Fibroblast of skin of right quadriceps (primary cell): ENCODE data around the gene ADAM23.
"Not testable (repeated sequence)": the region's sequence is repeated elsewhere in the genome, so short reads cannot be mapped to it uniquely, and the experiment has no call there.

Experiments used
- DNase-seq: peaks from one replicate; pipeline ENCODE4 v3.0.0-alpha.2; 2013

ADAM23 gene, protein sequence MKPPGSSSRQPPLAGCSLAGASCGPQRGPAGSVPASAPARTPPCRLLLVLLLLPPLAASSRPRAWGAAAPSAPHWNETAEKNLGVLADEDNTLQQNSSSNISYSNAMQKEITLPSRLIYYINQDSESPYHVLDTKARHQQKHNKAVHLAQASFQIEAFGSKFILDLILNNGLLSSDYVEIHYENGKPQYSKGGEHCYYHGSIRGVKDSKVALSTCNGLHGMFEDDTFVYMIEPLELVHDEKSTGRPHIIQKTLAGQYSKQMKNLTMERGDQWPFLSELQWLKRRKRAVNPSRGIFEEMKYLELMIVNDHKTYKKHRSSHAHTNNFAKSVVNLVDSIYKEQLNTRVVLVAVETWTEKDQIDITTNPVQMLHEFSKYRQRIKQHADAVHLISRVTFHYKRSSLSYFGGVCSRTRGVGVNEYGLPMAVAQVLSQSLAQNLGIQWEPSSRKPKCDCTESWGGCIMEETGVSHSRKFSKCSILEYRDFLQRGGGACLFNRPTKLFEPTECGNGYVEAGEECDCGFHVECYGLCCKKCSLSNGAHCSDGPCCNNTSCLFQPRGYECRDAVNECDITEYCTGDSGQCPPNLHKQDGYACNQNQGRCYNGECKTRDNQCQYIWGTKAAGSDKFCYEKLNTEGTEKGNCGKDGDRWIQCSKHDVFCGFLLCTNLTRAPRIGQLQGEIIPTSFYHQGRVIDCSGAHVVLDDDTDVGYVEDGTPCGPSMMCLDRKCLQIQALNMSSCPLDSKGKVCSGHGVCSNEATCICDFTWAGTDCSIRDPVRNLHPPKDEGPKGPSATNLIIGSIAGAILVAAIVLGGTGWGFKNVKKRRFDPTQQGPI

DNA sequence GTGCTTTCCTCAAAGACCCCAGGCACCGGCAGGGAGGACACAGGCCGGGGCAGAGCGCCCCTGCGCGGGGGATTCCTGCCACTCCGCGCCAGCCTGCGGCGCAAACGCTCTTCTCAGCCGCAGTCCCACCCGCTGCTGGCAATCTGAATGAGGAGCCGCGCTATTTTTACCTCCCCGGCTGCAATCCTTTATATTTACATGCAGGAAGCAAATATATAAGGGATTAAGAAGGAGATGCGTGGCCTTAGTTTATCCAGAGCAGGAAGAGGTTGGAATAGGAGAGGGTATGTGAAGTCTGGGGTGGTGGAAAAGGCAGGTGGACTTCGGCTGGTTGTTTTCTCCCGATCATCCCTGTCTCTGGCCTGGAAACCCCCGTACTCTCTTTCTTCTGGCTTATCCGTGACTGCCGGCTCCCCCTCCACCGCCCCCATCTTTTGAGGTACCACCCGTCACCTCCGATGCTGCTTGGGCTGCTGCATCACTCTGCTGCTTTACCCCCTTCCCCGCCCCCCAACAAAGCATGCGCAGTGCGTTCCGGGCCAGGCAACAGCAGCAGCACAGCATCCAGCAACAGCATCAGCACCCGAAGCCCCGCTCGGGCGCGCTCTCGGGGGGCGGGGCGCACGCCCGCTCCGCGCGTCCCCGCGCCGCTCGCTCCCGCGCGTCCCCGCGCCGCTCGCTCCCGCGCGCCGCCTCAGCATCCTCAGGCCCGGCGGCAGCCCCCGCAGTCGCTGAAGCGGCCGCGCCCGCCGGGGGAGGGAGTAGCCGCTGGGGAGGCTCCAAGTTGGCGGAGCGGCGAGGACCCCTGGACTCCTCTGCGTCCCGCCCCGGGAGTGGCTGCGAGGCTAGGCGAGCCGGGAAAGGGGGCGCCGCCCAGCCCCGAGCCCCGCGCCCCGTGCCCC is at the start of gene ADAM23:
Gene ADAM23 (plus strand): TSS at position 700 of the 902 bp plus-strand sequence. CDS start 335 bp downstream, outside the sequence.
- peak; percentile 65 for DNase-seq

DNA sequence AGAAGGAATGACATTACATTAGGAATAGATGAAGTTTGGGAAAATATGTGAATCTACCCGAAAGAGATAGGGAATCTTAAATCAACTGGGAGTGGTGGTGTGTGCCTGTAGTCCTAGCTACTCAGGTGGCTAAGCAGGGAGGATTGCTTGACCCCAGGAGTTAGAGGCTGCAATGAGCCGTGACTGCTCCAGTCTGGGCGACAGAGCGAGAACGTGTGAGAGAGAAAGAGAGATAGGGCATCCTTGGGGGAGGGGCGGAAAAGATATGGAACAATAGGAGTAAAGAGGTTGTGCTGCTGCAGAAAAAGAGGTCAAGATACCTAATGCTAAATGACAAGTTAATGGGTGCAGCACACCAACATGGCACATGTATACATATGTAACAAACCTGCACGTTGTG is 47.1 kb upstream of the ADAM23 start:
- no peak for DNase-seq

DNA sequence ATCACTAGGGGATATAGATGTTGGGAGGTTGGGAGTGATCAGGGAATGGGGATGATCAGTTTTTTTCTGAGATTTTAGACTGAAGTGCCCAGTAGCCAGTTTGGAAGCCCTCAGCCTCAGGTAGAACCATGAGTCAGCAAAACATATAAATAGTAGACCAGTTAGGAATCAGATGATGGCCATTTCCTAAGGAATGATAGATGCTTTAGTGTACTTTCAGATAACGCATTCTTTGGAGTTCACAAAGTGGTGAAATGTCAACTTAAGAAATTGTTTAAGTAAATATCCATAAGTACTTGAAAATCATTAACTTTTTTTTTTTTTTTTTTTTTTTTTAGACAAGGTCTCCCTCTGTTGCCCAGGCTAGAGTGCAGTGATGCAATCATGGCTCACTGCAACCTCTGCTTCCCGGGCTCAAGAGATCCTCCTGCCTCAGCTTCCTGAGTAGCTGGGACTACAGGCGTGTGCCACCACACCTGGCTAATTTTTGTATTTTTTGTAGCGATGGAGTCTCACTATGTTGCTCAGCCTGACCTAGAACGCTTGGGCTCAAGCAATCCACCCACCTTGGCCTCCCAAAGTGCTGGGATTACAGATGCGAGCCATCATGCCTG is 40.3 kb upstream of the ADAM23 start:
- not testable (repeated sequence) for DNase-seq

DNA sequence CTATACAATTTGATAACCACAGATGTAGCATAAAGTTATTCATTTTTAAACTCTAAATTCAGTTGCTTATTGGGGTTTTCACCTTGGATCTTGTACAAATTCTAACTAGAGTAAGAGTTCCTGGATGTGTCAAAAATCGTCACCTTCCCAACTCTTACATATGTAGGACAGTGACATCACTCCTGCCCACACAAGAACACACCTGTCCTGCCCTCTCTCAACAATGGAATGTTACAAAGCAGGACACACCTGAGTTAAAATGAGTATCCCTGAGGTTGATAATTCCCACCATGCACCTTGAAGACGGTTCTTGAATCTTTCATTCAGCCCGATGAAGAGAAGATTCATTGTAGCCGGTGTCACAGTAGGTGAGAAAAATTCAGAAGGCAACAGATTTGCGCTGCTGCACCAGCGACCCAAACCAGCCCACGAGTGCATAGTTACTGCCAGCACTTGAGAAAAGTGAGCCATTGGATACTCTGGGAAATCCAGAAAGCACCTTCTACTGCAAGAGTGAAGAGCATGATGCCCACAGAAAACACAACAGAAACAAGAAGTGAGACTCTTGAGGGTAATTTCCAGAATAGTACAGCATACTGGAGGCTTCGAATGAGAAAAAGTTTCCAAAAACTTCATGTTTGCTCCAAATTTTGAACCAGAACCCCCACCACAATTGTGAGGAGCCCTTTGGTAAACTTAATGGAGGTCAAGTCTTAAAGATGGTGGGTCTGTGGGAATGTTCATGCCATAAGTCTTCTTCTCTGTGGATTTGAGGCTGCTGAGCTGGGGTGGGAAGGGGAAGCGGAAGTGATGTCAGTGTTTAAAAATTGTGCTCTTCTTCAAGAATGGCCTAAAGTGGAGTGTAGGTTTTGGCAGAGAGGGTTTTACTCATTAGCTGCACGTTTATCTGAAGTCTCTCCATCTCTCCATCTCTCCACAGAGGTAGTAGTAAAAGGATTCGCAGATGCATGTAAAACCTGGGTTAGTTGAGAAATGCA is 34.7 kb upstream of the ADAM23 start:
- DNase-seq = no peak

DNA sequence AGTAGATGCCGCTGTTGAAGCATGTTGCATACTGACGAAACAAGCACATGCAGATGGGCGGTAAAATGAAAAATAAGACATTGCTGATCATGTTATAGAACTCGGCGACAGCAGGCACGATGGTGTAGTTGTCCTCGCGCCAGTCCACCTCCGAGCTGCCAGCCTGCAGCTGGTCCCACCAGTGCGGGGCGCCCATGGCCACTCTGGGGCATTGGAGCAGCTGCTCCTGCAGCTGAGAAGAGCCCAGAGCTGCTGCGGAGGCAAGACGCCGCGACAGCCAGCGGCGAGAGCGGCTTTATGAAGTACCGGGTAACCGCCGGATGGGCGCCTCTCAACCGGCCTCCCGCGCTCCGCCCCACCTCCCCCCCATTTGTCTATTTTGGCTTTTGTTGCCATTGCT is 32.6 kb upstream of the ADAM23 start:
- no peak for DNase-seq

GRCh38 chr2:206415618-206416243 is 27.6 kb upstream of the ADAM23 start:
- no peak for DNase-seq

DNA sequence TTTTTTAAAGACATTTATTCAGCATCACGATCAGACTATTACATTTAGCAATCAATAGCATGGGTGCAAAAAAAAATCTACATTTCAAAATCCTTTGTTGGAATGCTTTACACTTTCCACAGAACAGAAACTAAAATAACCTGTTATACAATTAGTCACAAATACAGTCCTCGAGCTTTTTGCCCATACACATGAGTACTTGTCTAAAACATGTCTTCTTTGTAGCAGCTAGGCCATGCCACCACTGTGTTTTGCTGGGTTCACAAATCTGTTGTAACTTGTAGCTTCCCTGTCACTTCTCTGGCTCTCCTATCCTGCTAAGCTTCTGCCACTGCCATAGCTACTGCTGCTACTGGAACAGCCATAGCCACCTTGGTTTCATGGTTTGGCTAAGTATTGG is 24.4 kb upstream of the ADAM23 start:
- no peak for DNase-seq

- no peak for DNase-seq
These were observed 22.6 kb upstream of the ADAM23 start for GRCh38 chr2:206420721-206421120.

GRCh38 chr2:206422493-206422892 is 20.8 kb upstream of the ADAM23 start:
- no peak for DNase-seq

- no peak for DNase-seq
These were observed 20.2 kb upstream of the ADAM23 start for GRCh38 chr2:206423147-206423546.

- DNase-seq = peak; percentile 7
These were observed 19.2 kb upstream of the ADAM23 start for GRCh38 chr2:206424134-206424533.

DNA sequence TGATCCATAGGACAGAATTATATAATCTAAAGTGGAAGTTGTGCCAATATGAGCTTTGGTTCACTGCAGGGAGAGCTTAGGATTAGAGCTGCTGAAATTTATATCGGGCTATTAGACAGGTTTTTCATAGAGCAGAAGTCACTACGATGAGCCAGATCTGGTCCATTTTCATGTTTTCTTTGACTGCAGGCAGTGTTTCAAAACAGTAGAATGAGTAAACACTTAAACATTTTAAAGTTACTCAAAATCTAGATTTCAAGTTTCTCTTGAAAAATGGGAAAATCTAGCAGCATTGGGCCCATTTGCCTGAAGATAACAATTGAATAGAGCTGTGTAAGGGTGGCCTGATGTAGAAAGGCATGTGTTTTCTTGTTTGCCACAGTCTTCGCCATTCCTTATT is 14.5 kb upstream of the ADAM23 start:
- DNase-seq = no peak

DNA sequence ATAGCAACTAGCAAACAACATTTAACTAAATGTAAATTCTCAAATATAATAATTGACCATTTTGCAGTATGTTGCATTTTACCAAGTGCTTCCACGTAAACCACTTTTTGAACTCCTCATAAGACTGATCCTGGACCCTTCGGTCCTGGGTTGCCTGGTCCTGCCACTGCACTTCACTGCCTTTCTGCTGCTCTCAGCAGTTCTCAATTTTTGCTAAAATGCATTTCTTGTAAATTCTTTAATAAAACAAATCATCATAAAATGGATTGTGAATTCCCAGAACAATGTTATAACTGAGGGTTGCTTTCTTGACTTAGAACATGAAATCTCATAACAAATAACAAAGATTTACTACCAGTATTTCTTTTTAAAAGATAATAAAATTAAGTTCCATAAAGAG is 12.9 kb upstream of the ADAM23 start:
- no peak for DNase-seq

- no peak for DNase-seq
These were observed 11.9 kb upstream of the ADAM23 start for GRCh38 chr2:206431439-206431838.

DNA sequence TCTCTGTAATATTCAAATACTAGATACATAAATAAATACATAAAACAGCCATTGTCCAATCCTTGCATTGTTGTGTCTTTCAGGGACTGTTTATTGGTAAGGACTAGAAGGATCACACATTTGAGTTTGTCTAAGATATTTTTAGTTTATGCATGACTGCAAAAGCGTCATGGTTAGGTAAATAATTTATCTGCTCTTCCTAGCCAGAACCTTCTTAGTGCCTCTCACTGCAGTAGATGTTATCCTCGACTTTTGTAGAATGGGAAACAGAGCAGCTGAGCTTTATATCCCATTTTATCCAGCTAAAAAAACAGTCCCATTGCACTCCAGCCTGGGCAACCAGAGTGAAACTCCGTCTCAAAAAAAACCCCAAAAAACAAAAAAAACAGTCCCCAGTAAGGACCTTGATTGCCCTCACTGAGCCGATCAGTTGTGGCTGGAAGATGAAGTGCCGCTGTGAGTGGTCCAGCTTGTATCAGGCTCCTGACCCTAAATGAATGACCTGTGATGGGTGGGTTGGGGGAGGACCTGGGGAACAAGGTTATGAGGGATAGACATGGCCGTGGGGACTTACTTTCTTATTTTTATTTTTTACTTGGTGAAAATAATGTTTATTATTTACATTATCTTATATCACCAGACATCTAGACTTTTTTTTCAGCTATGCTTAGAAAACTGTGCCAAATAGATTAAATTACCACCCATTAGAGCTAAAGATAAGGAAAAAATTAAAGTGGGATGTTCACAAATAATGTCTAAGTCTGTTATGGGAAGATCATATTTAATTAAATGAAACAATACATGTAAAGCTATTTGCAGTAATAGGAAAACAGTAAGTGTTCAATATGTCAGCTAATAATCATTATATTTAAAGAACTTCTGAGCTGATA is 10.9 kb upstream of the ADAM23 start:
- no peak for DNase-seq

GRCh38 chr2:206433190-206433589 is 10.1 kb upstream of the ADAM23 start:
- no peak for DNase-seq

- DNase-seq = no peak
These were observed 9.6 kb upstream of the ADAM23 start for GRCh38 chr2:206433686-206434085.

GRCh38 chr2:206435742-206436141 is 7.6 kb upstream of the ADAM23 start:
- DNase-seq = no peak

- DNase-seq = no peak
These were observed 5.1 kb upstream of the ADAM23 start for GRCh38 chr2:206438196-206438724.

GRCh38 chr2:206442474-206442832 is 879 bp upstream of the ADAM23 start:
- DNase-seq = no peak
